ENCODE results near the gene MVB12B.

- TF ChIP-seq CTCF (IDR thresholded peaks at IDR 0.05) (no peak), ZFX (IDR thresholded peaks at IDR 0.05; ENCODE audit: borderline replicate concordance) (no peak)
Observed at GRCh38 chr9:126321742-126322141, 4.9 kb upstream of the MVB12B start.

Measured in 22Rv1 (cell line).